H1 (cell line): ENCODE results near the gene ADGRB3. TPM values are rescaled to one million over a fixed set of nuclear protein-coding genes. Genes with fewer than 3 reads are reported as not detected.

Source experiments
- polyA plus RNA-seq, 7 experiments: library from polyadenylated mRNA; depleted of rRNA in 3 of 7; stranded (reverse) in 5 of 7; unstranded in 2 of 7; fragments of >200 nt in 5 of 7; fragments of 200-250 nt in 2 of 7; gene quantifications; 1 replicate in 5 of 7; 2 replicates in 1 of 7; 4 replicates in 1 of 7; pipeline versions ENCODE4 v1.2.1 to v1.2.3, GENCODE V29; 2011 to 2013; ENCODE audit warnings: missing spikeins in 2 of 7, mixed read lengths in 2 of 7
- total RNA-seq: library from RNA; stranded (reverse); fragmentation: NEBNext Ultra II Directional; extraction: Animal tissue kit (Norgen Biotek cat#: 25700); gene quantifications from 2 replicates; pipeline ENCODE4 v1.2.1, GENCODE V29; 2021
- TF ChIP-seq, protein P1 (sequence below): fragments of 300-600 bp; sonication (generic); IDR thresholded peaks from 2 replicates; pipeline ENCODE4 v1.7.1; 2012; ENCODE audit warnings: low read length, moderate library complexity, mild to moderate bottlenecking, inconsistent platforms; ENCODE audit not compliant: insufficient replicate concordance

ADGRB3 gene
- total and polyA plus RNA-seq, 2 of the 8 experiments (the other 6 are each of a cell fraction or from before 2014, with no cell fraction given) = 0.35 to 1.2 TPM

GRCh38 chr6:68814976-68815375 is 179.9 kb downstream of the ADGRB3 start (continued):
- TF ChIP-seq, protein P1, sequence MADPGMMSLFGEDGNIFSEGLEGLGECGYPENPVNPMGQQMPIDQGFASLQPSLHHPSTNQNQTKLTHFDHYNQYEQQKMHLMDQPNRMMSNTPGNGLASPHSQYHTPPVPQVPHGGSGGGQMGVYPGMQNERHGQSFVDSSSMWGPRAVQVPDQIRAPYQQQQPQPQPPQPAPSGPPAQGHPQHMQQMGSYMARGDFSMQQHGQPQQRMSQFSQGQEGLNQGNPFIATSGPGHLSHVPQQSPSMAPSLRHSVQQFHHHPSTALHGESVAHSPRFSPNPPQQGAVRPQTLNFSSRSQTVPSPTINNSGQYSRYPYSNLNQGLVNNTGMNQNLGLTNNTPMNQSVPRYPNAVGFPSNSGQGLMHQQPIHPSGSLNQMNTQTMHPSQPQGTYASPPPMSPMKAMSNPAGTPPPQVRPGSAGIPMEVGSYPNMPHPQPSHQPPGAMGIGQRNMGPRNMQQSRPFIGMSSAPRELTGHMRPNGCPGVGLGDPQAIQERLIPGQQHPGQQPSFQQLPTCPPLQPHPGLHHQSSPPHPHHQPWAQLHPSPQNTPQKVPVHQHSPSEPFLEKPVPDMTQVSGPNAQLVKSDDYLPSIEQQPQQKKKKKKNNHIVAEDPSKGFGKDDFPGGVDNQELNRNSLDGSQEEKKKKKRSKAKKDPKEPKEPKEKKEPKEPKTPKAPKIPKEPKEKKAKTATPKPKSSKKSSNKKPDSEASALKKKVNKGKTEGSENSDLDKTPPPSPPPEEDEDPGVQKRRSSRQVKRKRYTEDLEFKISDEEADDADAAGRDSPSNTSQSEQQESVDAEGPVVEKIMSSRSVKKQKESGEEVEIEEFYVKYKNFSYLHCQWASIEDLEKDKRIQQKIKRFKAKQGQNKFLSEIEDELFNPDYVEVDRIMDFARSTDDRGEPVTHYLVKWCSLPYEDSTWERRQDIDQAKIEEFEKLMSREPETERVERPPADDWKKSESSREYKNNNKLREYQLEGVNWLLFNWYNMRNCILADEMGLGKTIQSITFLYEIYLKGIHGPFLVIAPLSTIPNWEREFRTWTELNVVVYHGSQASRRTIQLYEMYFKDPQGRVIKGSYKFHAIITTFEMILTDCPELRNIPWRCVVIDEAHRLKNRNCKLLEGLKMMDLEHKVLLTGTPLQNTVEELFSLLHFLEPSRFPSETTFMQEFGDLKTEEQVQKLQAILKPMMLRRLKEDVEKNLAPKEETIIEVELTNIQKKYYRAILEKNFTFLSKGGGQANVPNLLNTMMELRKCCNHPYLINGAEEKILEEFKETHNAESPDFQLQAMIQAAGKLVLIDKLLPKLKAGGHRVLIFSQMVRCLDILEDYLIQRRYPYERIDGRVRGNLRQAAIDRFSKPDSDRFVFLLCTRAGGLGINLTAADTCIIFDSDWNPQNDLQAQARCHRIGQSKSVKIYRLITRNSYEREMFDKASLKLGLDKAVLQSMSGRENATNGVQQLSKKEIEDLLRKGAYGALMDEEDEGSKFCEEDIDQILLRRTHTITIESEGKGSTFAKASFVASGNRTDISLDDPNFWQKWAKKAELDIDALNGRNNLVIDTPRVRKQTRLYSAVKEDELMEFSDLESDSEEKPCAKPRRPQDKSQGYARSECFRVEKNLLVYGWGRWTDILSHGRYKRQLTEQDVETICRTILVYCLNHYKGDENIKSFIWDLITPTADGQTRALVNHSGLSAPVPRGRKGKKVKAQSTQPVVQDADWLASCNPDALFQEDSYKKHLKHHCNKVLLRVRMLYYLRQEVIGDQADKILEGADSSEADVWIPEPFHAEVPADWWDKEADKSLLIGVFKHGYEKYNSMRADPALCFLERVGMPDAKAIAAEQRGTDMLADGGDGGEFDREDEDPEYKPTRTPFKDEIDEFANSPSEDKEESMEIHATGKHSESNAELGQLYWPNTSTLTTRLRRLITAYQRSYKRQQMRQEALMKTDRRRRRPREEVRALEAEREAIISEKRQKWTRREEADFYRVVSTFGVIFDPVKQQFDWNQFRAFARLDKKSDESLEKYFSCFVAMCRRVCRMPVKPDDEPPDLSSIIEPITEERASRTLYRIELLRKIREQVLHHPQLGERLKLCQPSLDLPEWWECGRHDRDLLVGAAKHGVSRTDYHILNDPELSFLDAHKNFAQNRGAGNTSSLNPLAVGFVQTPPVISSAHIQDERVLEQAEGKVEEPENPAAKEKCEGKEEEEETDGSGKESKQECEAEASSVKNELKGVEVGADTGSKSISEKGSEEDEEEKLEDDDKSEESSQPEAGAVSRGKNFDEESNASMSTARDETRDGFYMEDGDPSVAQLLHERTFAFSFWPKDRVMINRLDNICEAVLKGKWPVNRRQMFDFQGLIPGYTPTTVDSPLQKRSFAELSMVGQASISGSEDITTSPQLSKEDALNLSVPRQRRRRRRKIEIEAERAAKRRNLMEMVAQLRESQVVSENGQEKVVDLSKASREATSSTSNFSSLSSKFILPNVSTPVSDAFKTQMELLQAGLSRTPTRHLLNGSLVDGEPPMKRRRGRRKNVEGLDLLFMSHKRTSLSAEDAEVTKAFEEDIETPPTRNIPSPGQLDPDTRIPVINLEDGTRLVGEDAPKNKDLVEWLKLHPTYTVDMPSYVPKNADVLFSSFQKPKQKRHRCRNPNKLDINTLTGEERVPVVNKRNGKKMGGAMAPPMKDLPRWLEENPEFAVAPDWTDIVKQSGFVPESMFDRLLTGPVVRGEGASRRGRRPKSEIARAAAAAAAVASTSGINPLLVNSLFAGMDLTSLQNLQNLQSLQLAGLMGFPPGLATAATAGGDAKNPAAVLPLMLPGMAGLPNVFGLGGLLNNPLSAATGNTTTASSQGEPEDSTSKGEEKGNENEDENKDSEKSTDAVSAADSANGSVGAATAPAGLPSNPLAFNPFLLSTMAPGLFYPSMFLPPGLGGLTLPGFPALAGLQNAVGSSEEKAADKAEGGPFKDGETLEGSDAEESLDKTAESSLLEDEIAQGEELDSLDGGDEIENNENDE = peak; percentile 42
